Esophagus squamous epithelium (tissue), 4 donors: ENCODE measurements around the gene SELENOK.

Experiments used
- CTCF ChIP-seq, 6 experiments: fragments of 450-650 bp in 4 of 6; fragments of 200-600 bp in 2 of 6; sonication (generic) in 2 of 6; IDR thresholded peaks; one replicate each; pipeline ENCODE4 v1.5.1; 2016 to 2019; ENCODE audit warnings: antibody characterized with exemption in 6 of 6, mild to moderate bottlenecking in 4 of 6, moderate library complexity in 4 of 6
- POLR2A ChIP-seq, 4 donors: fragments of 450-650 bp; IDR thresholded peaks; one replicate each; pipeline ENCODE4 v1.6.1; 2017; ENCODE audit warnings: antibody characterized with exemption in 4 of 4, mild to moderate bottlenecking in 4 of 4, moderate library complexity in 3 of 4

GRCh38 chr3:53843195-53844177, 48.2 kb downstream of the SELENOK start:
- TF ChIP-seq CTCF (IDR thresholded peaks at IDR 0.05) (no peak), POLR2A (IDR thresholded peaks at IDR 0.05) (no peak)
